Esophagus squamous epithelium (tissue), 5 donors: ENCODE measurements around the gene CELSR1. TPM values are rescaled to one million over a fixed set of nuclear protein-coding genes. Genes with fewer than 3 reads are reported as not detected.

Experiments used
- DNase-seq: peaks from one replicate; lab custom pipeline; 2025; lab: John Stamatoyannopoulos, UW
- H3K27ac ChIP-seq, 4 donors: fragments of 200-600 bp; sonication (generic); one replicate each; pipeline ENCODE4 v1.5.1; 2016 to 2019; ENCODE audit warnings: mild to moderate bottlenecking in 1 of 4
- H3K27me3 ChIP-seq, 4 donors: fragments of 200-600 bp; sonication (generic); 1 replicate in 3 of 4; 2 replicates in 1 of 4; pipeline versions ENCODE4 v1.5.1 to v1.6.0; 2017 to 2021; ENCODE audit warnings: antibody characterized with exemption in 1 of 4
- H3K36me3 ChIP-seq, 3 donors: fragments of 200-600 bp; sonication (generic); one replicate each; pipeline ENCODE4 v1.5.1; 2016 to 2019
- H3K4me1 ChIP-seq, 3 donors: fragments of 200-600 bp; sonication (generic); one replicate each; pipeline ENCODE4 v1.5.1; 2017 to 2019
- H3K4me3 ChIP-seq, 4 donors: fragments of 200-600 bp; sonication (generic); 1 replicate in 3 of 4; 2 replicates in 1 of 4; pipeline ENCODE4 v1.5.1; 2016 to 2019; ENCODE audit warnings: mild to moderate bottlenecking in 2 of 4, moderate library complexity in 1 of 4
- H3K9me3 ChIP-seq, 3 donors: fragments of 200-600 bp; sonication (generic); one replicate each; pipeline ENCODE4 v1.5.1; 2016 to 2019
- POLR2A ChIP-seq, 4 donors: fragments of 450-650 bp; IDR thresholded peaks; one replicate each; pipeline ENCODE4 v1.6.1; 2017; ENCODE audit warnings: antibody characterized with exemption in 4 of 4, mild to moderate bottlenecking in 4 of 4, moderate library complexity in 3 of 4
- WGBS, 2 donors: methylation state at CpG; one replicate each; pipeline ENCODE4 v1.1.5; 2018; 5-methylcytosine and 5-hydroxymethylcytosine counted together
- intact Hi-C: fragments of 100-400 bp; cut with DNase I; formaldehyde crosslinking; loops from one replicate; pipeline ENCODE4 v1.15.0; 2022
- total RNA-seq, 4 donors: library from RNA; depleted of rRNA; stranded (reverse); fragments of >200 nt; gene quantifications; one replicate each; pipeline ENCODE4 v1.1.0, GENCODE V29; 2016
- TF ChIP-seq, protein P1 (sequence below), 6 experiments: fragments of 450-650 bp in 4 of 6; fragments of 200-600 bp in 2 of 6; sonication (generic) in 2 of 6; IDR thresholded peaks; one replicate each; pipeline ENCODE4 v1.5.1; 2016 to 2019; ENCODE audit warnings: antibody characterized with exemption in 6 of 6, mild to moderate bottlenecking in 4 of 6, moderate library complexity in 4 of 6
- donor health status: DM: yes; HTN: yes; CAD: no.

Gene CELSR1
- total RNA-seq, 4 donors from 2014 or later: 38.7 to 50.6 (median 43.7) TPM

DNA sequence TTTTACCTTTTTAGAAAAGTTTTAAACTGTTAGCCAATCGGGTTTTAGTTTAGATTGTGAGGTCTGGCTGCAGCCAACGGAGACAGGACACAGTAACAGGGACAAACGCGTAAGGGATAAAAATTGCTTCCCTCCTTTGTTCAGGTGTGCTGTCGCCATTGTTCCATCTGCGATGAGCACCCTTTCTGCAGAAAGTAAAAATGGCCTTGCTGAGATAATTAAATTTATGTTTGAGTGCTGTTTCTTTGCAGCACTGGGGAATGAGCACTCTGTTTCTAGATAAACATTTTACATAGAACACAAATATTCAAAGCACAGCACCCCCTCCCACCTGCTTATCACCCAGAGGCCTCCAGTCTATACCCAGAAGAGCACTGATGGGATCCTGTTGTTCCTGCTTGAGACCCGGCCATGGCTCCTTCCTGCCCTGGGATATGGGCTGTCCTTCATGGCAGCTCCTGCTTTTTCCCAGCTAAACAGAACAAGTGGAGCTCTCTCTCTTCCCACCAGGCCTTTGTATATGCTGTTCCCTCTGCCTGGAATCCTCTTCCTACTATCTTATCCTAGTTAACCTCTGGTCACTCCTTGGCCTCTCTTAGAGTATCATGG, 34.3 kb upstream of the CELSR1 start:
- no peak for DNase-seq
- Histone ChIP-seq H3K27ac (no peak overlapping the region), H3K9me3 (peaks cover 0 to 16% (median 8%) of the 10 kb centered on the region in 3 donors), H3K4me3 (no peak overlapping the region), H3K36me3 (no peaks in the 10 kb centered on the region), H3K4me1 (peaks cover 13 to 25% (median 15%) of the 10 kb centered on the region in 3 donors), H3K27me3 (no peaks in the 10 kb centered on the region)
- intact Hi-C loops: no loop called here
- 65 to 69% methylated on average over 7 of the region's 7 CpGs for WGBS, 2 donors
- TF ChIP-seq, protein P1, sequence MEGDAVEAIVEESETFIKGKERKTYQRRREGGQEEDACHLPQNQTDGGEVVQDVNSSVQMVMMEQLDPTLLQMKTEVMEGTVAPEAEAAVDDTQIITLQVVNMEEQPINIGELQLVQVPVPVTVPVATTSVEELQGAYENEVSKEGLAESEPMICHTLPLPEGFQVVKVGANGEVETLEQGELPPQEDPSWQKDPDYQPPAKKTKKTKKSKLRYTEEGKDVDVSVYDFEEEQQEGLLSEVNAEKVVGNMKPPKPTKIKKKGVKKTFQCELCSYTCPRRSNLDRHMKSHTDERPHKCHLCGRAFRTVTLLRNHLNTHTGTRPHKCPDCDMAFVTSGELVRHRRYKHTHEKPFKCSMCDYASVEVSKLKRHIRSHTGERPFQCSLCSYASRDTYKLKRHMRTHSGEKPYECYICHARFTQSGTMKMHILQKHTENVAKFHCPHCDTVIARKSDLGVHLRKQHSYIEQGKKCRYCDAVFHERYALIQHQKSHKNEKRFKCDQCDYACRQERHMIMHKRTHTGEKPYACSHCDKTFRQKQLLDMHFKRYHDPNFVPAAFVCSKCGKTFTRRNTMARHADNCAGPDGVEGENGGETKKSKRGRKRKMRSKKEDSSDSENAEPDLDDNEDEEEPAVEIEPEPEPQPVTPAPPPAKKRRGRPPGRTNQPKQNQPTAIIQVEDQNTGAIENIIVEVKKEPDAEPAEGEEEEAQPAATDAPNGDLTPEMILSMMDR (IDR thresholded peaks at IDR 0.05): no peak
- no peak for TF ChIP-seq POLR2A (IDR thresholded peaks at IDR 0.05)

GRCh38 chr22:46569848-46570695, 32.7 kb upstream of the CELSR1 start:
- intact Hi-C loops: no loop called here
- no peak overlapping the region for H3K4me3 ChIP-seq
- H3K4me1 ChIP-seq: peaks cover 0 to 10% (median under 1%) of the 10 kb centered on the region in 3 donors
- peaks cover 0 to 16% (median 8%) of the 10 kb centered on the region in 3 donors for H3K9me3 ChIP-seq
- H3K36me3 ChIP-seq: no peaks in the 10 kb centered on the region
- DNase-seq: no peak
- WGBS, 2 donors: 96 to 100% methylated on average over 2 to 5 of the region's 17 CpGs
- TF ChIP-seq POLR2A (IDR thresholded peaks at IDR 0.05): no peak
- TF ChIP-seq, protein P1 (IDR thresholded peaks at IDR 0.05): no peak
- no peaks in the 10 kb centered on the region for H3K27me3 ChIP-seq
- H3K27ac ChIP-seq: no peak overlapping the region

DNA sequence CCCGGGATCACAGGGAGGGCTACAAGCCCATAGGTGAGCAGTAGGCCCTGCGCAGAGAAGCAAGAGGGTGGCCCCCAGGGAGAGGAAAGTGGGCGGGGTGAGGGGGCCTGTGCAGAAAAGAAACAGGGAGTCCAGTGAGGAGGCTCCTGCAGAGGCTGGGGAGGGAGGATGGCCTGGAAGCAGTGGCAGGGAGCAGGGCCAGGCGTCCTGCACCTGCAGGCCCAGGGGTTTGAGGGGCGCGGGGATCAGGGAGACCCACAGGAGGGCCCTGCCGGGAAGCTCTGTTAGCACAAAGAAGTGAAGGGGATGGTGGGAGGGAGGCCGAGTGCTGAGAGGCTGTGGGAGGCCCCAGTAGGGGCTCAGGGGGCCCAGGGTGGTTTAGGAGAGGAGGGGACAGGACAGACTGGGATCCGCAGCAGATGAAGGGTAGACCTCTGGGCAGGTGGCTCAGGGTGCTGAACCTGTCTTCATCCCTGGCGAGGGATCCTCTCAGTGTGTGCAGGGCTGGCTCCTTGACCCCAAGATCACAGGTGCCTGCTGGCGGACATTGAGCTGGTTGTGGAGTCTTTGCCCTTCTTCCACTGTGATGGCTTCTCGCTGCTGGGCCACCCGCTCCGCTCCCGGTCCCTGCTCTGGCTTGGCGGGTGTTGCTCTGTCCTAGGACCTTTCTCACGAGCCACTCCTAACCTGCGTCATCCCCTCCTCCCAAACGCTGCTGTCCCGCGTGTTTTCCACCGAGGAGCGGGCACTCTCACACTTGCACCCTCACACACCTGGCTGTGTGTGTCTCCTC, 31.8 kb upstream of the CELSR1 start:
- no peak for DNase-seq
- WGBS, 2 donors: 85 to 88% methylated on average over 20 to 21 of the region's 23 CpGs

GRCh38 chr22:46568102-46568809, 30.8 kb upstream of the CELSR1 start:
- Histone ChIP-seq H3K27ac (no peak overlapping the region), H3K4me1 (peaks cover 10 to 12% (median 11%) of the 10 kb centered on the region in 3 donors), H3K4me3 (no peak overlapping the region), H3K9me3 (peaks cover 0 to 16% (median 8%) of the 10 kb centered on the region in 3 donors), H3K27me3 (no peaks in the 10 kb centered on the region), H3K36me3 (no peaks in the 10 kb centered on the region)
- intact Hi-C loops: no loop called here
- DNase-seq: no peak
- TF ChIP-seq POLR2A (IDR thresholded peaks at IDR 0.05): no peak
- TF ChIP-seq, protein P1 (IDR thresholded peaks at IDR 0.05): peak in 1 of 6 experiments; percentile 22
- 61 to 63% methylated on average over 3 to 5 of the region's 7 CpGs for WGBS, 2 donors

More for the DNA sequence above, 31.8 kb upstream of the CELSR1 start:
- Histone ChIP-seq H3K4me3 (no peak overlapping the region), H3K36me3 (no peaks in the 10 kb centered on the region), H3K27me3 (no peaks in the 10 kb centered on the region), H3K27ac (no peak overlapping the region), H3K4me1 (peaks cover under 1 to 3% (median 1%) of the 10 kb centered on the region in 3 donors), H3K9me3 (peaks cover 0 to 16% (median 8%) of the 10 kb centered on the region in 3 donors)
- no peak for TF ChIP-seq POLR2A (IDR thresholded peaks at IDR 0.05)
- TF ChIP-seq, protein P1 (IDR thresholded peaks at IDR 0.05): no peak
- intact Hi-C loops: no loop called here
